Measurements from ENCODE around the gene DDA1.

GRCh38 chr19:17340302-17340870, 31.0 kb downstream of the DDA1 start:
- no peak for TF ChIP-seq EZH2 (IDR thresholded peaks at IDR 0.05; ENCODE audit: insufficient read depth, low read length)
- TF ChIP-seq, protein P1, sequence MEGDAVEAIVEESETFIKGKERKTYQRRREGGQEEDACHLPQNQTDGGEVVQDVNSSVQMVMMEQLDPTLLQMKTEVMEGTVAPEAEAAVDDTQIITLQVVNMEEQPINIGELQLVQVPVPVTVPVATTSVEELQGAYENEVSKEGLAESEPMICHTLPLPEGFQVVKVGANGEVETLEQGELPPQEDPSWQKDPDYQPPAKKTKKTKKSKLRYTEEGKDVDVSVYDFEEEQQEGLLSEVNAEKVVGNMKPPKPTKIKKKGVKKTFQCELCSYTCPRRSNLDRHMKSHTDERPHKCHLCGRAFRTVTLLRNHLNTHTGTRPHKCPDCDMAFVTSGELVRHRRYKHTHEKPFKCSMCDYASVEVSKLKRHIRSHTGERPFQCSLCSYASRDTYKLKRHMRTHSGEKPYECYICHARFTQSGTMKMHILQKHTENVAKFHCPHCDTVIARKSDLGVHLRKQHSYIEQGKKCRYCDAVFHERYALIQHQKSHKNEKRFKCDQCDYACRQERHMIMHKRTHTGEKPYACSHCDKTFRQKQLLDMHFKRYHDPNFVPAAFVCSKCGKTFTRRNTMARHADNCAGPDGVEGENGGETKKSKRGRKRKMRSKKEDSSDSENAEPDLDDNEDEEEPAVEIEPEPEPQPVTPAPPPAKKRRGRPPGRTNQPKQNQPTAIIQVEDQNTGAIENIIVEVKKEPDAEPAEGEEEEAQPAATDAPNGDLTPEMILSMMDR (IDR thresholded peaks at IDR 0.05; ENCODE audit: insufficient read depth, low read depth, low read length), result no peak
